HG03135 (cell line): ENCODE results near the gene SLN.

ENCODE experiments used
- ATAC-seq: cut with Tn5 transposase; IDR thresholded peaks from one replicate; pipeline ENCODE4 v1.9.1; 2021; ENCODE audit warnings: mild to moderate bottlenecking, moderate library complexity; ENCODE audit not compliant: unreplicated experiment

SLN gene

GRCh38 chr11:107719557-107720302 is 7.9 kb upstream of the SLN start:
- ATAC-seq, result no peak

- no peak for ATAC-seq
Measured at GRCh38 chr11:107719073-107719472, 7.2 kb upstream of the SLN start.

DNA sequence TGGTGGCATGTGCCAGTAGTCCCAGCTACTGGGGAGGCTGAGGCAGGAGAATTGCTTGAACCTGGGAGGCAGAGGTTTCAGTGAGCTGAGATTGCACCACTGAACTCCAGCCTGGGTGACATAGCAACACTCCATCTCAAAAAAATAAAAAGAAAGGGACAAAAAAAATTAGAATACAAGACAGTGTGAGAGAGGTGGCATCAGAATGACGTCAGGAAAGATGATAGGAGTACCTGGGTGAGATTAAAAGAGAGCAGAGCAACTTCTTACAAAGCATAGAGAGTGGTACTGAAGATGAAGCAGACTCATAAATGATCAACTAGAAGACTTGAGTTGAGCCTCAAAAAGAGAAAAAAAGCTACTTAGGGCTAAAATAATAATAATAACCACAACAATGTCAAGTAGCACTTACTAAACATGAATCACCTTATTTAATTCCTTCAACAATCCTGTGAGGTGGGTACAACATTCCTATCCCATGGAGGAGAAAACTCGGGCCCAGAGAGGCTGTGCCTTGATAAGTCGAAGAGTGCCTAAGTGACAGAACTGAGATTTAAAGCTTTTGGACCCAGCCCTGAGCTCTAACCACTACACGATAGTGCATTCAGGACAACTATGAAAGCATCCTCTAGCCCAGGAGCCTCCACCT is 5.2 kb upstream of the SLN start:
- ATAC-seq, result no peak

GRCh38 chr11:107713009-107713408 is 1.2 kb upstream of the SLN start:
- no peak for ATAC-seq

DNA sequence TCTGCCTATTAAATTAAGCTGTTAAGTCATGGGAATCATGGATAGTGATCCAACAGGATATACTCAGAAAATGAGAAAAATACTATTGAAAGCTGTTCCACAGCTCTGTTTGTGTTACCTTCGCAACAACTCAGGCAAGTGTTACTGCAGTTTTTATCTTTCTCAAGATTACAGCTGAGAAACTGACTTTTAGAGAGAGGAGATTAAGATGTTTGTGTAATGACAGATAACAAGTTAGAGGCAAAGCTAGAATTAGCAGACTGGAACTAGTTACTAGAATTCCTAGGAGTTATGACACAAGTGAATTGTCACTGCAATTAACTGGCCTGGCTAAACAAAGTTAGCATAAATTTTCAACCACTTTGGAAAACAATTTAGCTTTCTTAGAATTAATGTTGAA is 1.6 kb downstream of the SLN start:
- ATAC-seq, result no peak

DNA sequence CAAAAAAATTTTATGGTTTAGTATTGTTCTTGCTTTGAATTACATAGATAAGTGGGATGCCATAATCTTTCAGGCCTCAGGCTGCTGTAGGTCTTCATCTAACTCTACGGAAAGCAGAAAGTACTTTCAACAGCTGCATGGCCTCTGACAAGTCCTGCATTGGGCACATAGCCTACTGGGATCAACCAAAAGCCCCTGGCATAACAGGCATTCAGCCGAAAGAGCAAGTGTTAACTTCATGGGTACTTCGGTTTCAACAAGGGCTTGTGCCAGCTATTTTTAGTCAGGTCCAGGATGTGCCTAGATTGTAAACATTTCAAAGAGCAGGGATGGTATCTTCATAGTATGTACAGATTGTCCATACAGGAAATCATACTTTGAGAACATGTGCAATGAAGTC is 3.1 kb downstream of the SLN start:
- ATAC-seq, result no peak

GRCh38 chr11:107707807-107708206 is 4.0 kb downstream of the SLN start:
- no peak for ATAC-seq

DNA sequence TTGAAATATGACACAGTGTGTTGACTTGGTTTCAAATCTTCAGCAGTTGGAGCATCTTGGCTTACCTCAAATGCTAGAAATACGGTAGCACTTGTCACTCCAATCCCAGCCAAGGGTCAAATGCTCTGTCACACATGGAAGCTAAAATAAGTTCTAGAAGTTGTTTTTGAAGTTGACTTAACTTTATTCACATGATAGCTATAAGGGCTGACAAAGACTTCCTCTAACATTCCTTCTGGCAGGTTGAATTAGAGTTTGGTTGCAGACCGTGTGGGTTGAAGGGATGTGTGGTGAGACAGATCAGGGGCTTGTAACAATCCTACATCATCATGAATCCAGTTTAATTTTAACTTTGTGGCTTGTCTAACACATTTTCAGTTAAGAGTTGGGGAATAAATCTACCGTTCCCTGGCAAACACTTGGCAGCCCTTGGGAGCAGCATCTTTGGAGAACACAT is 4.6 kb downstream of the SLN start:
- no peak for ATAC-seq

GRCh38 chr11:107706531-107706930 is 5.3 kb downstream of the SLN start:
- ATAC-seq, result no peak

DNA sequence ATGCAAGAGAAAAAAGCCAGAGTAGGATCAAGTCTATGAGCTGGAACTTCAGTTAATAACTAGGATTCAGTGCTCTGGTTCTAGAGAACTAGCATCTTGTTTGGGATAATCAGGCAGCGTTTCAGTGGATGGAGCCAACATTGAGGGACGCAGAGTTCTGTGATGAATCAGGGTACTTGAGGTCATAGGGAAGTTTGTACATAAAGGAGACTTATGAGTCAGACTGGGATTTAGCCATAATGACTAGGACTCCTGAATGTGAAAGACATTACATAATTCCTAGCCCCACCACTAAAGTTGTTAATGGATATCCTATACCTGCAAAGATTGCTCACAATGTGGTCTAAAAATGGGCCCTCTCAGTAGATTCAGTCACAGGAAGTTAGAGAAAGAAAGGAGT is 6.8 kb downstream of the SLN start:
- ATAC-seq, result no peak

DNA sequence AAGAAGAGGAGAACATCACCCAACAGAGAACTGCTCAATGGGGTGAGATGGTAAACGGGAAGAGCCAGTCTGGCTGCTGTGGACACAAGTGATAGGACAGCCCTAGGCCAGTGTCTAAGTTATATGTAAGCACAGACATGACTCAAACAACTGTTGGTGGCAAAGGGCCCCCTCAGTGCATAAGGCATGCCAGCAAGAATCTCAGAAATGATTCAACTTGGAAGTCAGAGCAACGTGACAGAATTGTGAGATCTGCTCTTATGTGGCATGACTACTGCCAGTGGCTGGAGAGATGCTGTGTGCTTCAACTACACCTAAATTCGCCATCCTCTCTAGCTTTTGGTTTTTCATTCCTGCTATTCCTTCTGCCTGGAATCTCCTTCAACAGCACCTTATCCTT is 7.4 kb downstream of the SLN start:
- no peak for ATAC-seq

- ATAC-seq, result no peak
Measured at GRCh38 chr11:107702723-107703122, 9.1 kb downstream of the SLN start.

DNA sequence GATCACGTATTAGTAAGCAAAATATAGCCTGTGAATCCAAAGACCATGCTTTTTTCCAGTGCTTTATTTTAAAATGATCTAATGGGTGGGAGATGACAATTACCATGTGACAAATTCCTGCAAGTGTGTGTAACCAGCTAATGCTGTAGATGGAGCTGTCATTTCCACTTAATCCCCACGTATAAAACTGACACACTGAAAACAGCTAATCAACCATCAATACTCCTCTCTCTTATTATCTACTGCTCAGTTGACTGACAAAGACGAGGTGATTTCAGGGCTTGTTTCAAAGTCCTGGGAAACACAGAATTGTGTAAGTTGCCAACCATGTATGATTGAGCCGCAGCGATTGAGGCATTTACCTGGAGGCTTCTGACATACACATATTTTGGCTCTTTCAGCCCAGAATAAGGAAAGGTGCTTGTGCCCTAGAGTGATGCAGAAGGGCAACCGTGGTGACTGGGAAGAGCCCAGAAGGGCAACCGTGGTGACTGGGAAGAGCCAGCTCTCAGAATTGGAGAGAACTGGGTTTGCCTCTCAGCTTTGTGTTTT is 9.7 kb downstream of the SLN start:
- no peak for ATAC-seq

DNA sequence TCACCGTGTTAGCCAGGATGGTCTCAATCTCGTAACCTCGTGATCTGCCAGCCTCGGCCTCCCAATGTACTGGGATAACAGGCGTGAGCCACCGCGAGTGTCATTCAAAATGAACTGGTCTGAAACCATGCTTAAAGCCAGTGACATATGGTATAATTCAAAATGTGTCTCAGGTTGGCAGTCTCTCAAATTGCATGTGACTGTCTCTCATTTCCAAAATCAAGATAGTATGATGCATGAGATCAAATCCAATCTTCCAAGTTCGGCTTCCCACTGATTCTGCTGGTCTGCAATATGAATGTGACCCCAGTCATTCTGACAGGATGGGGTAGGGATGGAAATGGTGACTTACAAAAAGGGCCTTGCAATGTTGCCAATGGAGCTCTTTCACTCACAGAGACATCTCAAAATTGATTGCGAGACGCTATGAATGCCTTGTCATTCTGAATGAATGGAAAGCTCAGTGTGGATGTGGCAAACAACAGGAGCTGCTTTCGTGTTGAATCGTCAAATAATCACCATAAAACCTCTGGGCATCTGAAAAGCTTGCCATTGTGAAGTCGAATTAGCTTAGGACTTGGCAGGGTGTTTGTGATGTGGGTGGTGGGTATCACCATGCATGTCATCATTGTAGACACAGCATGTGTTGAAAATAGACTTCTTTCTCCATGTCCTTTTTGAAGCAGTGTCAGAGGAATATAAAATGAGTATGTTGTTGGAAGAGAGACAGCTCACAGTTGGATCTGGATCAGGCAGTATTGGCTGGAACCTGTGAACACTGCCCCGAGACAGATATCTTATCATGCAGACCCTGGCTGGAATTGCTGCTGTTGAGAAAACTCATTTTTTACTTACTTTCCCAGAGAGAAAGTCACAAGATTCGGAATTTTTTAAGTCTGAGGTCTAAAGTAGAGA is 12.2 kb downstream of the SLN start:
- ATAC-seq, result no peak

DNA sequence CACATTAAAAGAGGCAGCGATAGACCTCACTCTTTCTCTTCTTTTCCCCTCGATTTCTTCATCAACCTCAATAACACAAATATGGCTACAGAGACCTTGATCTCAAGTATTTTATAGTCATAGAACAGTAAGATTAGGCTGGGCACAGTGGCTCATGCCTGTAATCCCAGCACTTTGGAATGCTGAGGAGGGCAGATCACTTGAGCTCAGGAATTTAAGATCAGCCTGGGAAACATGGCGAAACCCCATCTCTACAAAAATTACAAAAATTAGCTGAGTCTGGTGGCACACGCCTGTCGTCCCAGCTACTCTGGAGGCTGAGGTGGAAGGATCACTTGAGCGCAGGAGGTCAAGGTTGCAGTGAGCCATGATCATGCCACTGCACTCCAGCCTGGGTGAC is 14.6 kb downstream of the SLN start:
- no peak for ATAC-seq

DNA sequence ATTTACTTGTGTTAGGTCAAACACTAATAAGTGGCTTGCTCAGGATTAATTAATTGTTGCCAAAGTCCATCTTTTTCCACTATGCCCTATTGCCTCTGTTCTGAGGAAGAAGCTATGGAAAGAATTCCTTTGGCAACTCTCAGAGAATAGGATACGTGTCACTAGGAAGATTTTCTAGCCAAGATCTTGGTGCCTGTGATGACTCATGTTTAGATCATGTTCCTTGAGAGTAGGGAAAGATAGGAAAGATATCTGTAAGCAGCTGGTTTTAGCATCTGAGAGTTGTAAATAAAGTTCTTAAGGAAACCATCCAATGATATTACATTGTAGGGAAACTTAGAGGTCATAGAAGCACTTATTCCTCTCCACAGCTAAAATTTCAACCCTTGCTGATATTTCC is 15.7 kb downstream of the SLN start:
- ATAC-seq, result no peak

DNA sequence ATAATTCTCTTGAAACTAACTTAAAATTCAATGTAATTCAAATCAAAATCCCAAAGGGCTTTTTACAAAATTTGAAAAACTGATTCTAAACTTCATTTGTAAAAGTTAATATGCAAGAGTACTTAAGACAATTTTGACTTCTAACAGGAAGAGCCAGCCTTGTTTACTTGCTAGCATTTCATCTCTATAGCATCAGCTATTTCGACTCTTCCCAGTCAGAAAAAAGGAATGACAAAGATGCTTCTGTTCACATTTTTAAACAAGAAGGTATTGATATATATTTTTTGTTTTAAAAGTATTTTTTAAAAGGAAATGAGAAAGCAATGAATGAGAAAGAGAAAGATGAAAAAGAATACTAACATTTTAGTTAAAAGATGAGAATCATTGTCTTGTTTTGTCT is 16.4 kb downstream of the SLN start:
- no peak for ATAC-seq

DNA sequence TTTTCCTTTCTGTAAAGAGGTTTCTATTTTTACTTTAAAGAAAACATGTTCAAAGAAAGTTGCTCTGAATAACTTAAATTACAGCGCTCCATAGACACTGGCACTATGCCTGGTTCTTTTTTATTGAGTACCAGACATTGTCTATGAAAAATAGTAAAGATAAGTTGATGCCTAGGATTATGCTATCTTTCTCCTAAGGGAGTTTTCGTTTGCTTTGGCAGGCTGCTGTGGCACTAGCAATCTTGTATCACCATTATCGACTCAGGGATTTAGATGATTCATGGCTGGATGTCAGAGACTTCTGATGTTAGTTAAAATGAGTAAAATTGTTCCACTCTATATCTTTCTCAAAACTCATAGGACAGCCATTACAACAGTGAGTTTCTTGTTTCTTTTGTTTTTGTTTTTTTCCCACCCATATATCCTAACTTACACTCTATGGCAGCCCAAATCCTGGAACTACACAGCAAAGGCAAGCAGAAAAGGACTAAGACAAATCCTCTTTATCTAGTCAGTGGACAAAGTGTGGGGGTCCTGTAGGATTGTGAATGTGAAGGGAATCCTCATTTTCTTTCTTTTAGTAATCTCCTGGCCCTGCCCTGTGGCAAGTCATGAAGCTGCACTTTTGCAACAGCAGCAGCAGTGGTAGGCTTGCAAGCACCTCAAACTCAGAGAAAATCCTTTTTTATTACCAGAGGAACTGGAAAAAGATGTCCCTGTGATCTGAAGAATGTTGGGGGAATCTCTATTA is 20.7 kb downstream of the SLN start:
- no peak for ATAC-seq

- no peak for ATAC-seq
Measured at GRCh38 chr11:107689317-107690202, 22.3 kb downstream of the SLN start.
